Retinal pigment epithelial cell (primary cell): Measurements from ENCODE around the gene SPG21.
A peak's percentile ranks its signal among the peaks of the same experiment; 100 is the strongest.

ENCODE experiments used
- DNase-seq: peaks from one replicate; pipeline ENCODE4 v3.0.0-alpha.2; 2010; ENCODE audit warnings: low read depth
- H3K4me3 ChIP-seq: 2 replicates; pipeline ENCODE4 v1.5.1; 2011; ENCODE audit warnings: mild to moderate bottlenecking, low read length, control low read depth, moderate library complexity
- TF ChIP-seq, protein P1 (sequence below): conservative IDR thresholded peaks from 2 replicates; pipeline ENCODE4 v1.5.1; 2011; ENCODE audit warnings: low read depth, low read length, control low read depth, inconsistent platforms

The SPG21 gene

DNA sequence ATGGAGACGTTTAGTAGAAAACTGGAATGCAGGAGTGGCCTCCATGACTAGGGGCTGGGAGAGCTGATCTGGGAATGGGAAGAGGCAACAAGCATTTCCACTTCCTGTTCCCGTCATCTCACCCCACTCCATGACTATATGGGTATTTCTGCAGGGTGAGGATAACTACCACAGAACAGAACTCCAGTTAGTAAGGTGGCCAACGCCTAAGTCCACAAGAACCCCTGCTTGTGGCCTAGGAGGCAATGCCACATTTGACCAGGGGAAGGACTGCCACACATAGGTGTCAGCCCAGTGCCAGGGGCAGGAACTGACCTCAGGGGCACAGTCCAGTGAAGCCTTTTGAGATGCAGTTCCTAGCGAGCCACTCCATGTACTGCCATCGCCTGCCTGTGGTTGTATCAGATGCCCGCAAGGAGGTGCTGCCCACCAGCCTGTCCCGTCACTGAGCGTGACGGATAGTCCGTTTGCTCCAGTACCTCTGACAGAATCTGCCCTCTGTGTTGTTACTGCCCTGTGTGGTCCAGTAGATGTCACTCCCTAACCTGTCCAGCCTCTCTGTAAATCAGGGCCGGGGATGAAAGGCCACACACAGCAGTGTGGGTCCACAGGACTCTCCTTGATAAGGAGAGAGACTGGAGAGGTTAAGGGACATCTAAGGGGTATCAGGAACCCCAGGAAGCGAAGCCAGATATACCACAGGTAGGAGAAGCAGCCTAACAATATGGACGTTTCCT lies 43.3 kb upstream of the SPG21 start:
- no peak overlapping the region for H3K4me3 ChIP-seq
- TF ChIP-seq, protein P1, sequence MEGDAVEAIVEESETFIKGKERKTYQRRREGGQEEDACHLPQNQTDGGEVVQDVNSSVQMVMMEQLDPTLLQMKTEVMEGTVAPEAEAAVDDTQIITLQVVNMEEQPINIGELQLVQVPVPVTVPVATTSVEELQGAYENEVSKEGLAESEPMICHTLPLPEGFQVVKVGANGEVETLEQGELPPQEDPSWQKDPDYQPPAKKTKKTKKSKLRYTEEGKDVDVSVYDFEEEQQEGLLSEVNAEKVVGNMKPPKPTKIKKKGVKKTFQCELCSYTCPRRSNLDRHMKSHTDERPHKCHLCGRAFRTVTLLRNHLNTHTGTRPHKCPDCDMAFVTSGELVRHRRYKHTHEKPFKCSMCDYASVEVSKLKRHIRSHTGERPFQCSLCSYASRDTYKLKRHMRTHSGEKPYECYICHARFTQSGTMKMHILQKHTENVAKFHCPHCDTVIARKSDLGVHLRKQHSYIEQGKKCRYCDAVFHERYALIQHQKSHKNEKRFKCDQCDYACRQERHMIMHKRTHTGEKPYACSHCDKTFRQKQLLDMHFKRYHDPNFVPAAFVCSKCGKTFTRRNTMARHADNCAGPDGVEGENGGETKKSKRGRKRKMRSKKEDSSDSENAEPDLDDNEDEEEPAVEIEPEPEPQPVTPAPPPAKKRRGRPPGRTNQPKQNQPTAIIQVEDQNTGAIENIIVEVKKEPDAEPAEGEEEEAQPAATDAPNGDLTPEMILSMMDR, result peak; percentile 90
- no peak for DNase-seq

DNA sequence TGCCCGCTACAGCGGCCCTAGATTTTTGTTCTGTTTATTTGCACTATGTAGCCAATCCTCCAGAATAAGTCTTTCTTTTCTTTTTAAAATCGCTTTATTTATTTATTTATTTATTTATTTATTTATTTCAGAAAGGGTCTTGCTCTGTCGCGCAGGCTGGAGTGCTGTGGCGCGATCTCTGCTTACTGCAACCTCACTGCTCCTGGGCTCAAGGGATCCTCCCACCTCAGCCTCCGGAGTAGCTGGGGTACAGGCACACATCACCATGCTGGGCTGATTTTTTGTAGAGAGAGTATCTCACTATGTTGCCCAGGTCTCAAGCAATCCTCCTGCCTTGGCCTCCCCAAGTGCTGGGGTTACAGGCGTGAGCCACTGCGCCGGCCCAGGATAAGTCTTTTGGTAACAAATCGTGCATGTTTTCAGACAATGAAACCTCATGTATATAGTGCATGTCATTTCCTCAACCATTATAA lies 40.1 kb upstream of the SPG21 start:
- DNase-seq, result no peak
- TF ChIP-seq, protein P1, result no peak
- no peak overlapping the region for H3K4me3 ChIP-seq

GRCh38 chr15:65028921-65029735 lies 39.4 kb upstream of the SPG21 start, which contains the start of gene MTFMT:
TSS of gene MTFMT (minus strand) at chr15:65029639. CDS start at chr15:65029613, 26 bp downstream.
- peak within 1 kb of the TSS; percentile 83 for H3K4me3 ChIP-seq
- peak; percentile 22 for DNase-seq
- TF ChIP-seq, protein P1, result no peak

GRCh38 chr15:65028338-65028737 lies 38.6 kb upstream of the SPG21 start:
- TF ChIP-seq, protein P1, result no peak
- DNase-seq, result no peak
- H3K4me3 ChIP-seq, result peak overlapping the region; percentile 83

GRCh38 chr15:65027593-65027992 lies 37.9 kb upstream of the SPG21 start:
- DNase-seq, result no peak
- no peak overlapping the region for H3K4me3 ChIP-seq
- TF ChIP-seq, protein P1, result no peak

DNA sequence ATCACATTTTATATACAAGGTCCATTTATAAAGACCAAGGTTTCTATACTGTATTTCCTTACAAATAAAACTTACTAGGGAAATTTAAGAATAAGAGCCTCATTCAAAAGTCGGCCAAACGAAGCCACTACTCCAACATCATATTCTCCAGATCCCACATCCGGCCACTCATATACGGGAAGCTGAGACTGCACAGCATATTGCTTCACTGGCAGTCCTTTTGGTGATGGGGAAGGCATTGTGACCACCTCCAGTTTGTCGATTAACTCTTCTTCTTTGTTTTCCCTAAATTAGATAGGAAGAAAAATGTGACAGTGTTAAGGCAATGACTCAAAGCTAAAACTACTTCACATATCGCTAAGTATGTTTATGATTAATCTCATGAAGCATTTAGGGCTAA lies 37.0 kb upstream of the SPG21 start:
- no peak overlapping the region for H3K4me3 ChIP-seq
- TF ChIP-seq, protein P1, result no peak
- no peak for DNase-seq
